GM12878 (cell line): ENCODE results near the gene RPL34. TPM values are rescaled to one million over a fixed set of nuclear protein-coding genes. Genes with fewer than 3 reads are reported as not detected.

Experiments used
- ATAC-seq: fragments of 200-7000 bp; cut with Tn5 transposase; 3 replicates; pipeline ENCODE4 v1.9.1; 2020; ENCODE audit warnings: mild to moderate bottlenecking, moderate library complexity
- BruUV-seq: library from RNA; stranded (reverse); fragments of 400-500 nt; replicated peaks from 2 replicates; lab custom pipeline; 2021; lab: Mats Ljungman, UMichigan
- CTCF ChIA-PET: fragments of 300-600 bp; sonication (Branson Sonifier 250); formaldehyde crosslinking; extraction: SDS; loops from one replicate; lab custom pipeline; 2021; ENCODE audit warnings: inconsistent platforms; lab: Yijun Ruan, JAX
- POLR2A ChIA-PET: fragments of 350-600 bp; formaldehyde crosslinking; extraction: SDS; loops from one replicate; lab custom pipeline; 2021; ENCODE audit warnings: inconsistent platforms; lab: Charles Lee
- RAD21 ChIA-PET: fragments of 300-600 bp; sonication (Branson Sonifier 250); formaldehyde crosslinking; loops from one replicate; lab custom pipeline; 2023; ENCODE audit warnings: antibody characterized with exemption; ENCODE audit not compliant: unreplicated experiment; lab: Charles Lee
- SMC1A ChIA-PET: fragments of 300-600 bp; sonication (Branson Sonifier 250); formaldehyde crosslinking; loops from one replicate; lab custom pipeline; 2023; ENCODE audit not compliant: unreplicated experiment, uncharacterized antibody; lab: Charles Lee
- DNase-seq: peaks from one replicate; pipeline ENCODE4 v3.0.0-alpha.2; 2011; ENCODE audit warnings: low read depth, low spot score
- FAIRE-seq: peaks from 3 replicates; lab custom pipeline; 2011; peaks lifted over from hg19 to GRCh38; lab: Jason Lieb, UNC
- H2AFZ ChIP-seq: 2 replicates; pipeline ENCODE4 v1.6.0; 2011; ENCODE audit warnings: low read depth, low read length, control low read depth; ENCODE audit not compliant: control insufficient read depth
- H3K27ac ChIP-seq: 2 replicates; pipeline ENCODE4 v1.5.1; 2011; ENCODE audit warnings: control low read depth; ENCODE audit not compliant: control insufficient read depth, insufficient read depth
- H3K27me3 ChIP-seq, 2 experiments: replicated peaks in 1 of 2; 2 replicates each; pipeline versions ENCODE4 v1.6.0 to v1.6.1; 2011; ENCODE audit warnings: low read length in 1 of 2; ENCODE audit not compliant: control insufficient read depth in 2 of 2, insufficient read depth in 2 of 2
- H3K36me3 ChIP-seq, 2 experiments: 2 replicates each; pipeline ENCODE4 v1.5.1; 2011; ENCODE audit warnings: low read length in 1 of 2; ENCODE audit not compliant: control insufficient read depth in 2 of 2, insufficient read depth in 2 of 2
- H3K4me1 ChIP-seq: 2 replicates; pipeline ENCODE4 v1.6.1; 2011; ENCODE audit warnings: mild to moderate bottlenecking, low read length, moderate library complexity, mixed read lengths; ENCODE audit not compliant: control insufficient read depth, insufficient read depth
- H3K4me2 ChIP-seq: 2 replicates; pipeline ENCODE4 v1.6.0; 2011; ENCODE audit warnings: control low read depth; ENCODE audit not compliant: control insufficient read depth, insufficient read depth
- H3K4me3 ChIP-seq: fragments of 200-600 bp; sonication (generic); 2 replicates; pipeline ENCODE4 v1.5.1; 2016
- H3K79me2 ChIP-seq: 2 replicates; pipeline ENCODE4 v1.6.0; 2011; ENCODE audit warnings: low read length; ENCODE audit not compliant: control insufficient read depth, insufficient read depth
- H3K9ac ChIP-seq: 2 replicates; pipeline ENCODE4 v1.8.0; 2011; ENCODE audit warnings: low read length, control low read depth, mixed read lengths; ENCODE audit not compliant: control insufficient read depth, insufficient read depth
- H3K9me3 ChIP-seq: replicated peaks from 3 replicates; pipeline ENCODE4 v1.5.1; 2011; ENCODE audit warnings: mild to moderate bottlenecking, low read length; ENCODE audit not compliant: control insufficient read depth, insufficient read depth
- H4K20me1 ChIP-seq: 2 replicates; pipeline ENCODE4 v1.6.0; 2011; ENCODE audit not compliant: control insufficient read depth, insufficient read depth
- CREM ChIP-seq: IDR thresholded peaks from 2 replicates; pipeline ENCODE4 v1.6.1; 2014; ENCODE audit warnings: antibody characterized with exemption, low read depth
- HDAC6 ChIP-seq: fragments of 200-600 bp; sonication (generic); IDR thresholded peaks from one replicate; pipeline ENCODE4 v1.8.0; 2017; ENCODE audit warnings: antibody characterized with exemption; ENCODE audit not compliant: unreplicated experiment
- KDM1A ChIP-seq: fragments of 200-600 bp; sonication (generic); IDR thresholded peaks from 2 replicates; pipeline ENCODE4 v1.6.1; 2016; ENCODE audit warnings: borderline replicate concordance
- TCF3 ChIP-seq: IDR thresholded peaks from 2 replicates; pipeline ENCODE4 v1.6.1; 2012; ENCODE audit warnings: low read depth, mild to moderate bottlenecking, low read length, borderline replicate concordance; ENCODE audit not compliant: insufficient read depth
- WGBS: methylation state at CpG from one replicate; pipeline ENCODE4 v1.1.6; 2016; ENCODE audit warnings: low lambda C conversion rate; ENCODE audit not compliant: insufficient replicate concordance, insufficient coverage; ENCODE audit errors: missing lambda C conversion rate; 5-methylcytosine and 5-hydroxymethylcytosine counted together
- in situ Hi-C: fragments of 300-500 bp; cut with MboI; formaldehyde crosslinking; loops from 9 replicates; pipeline ENCODE4 v1.14.3; 2018; ENCODE audit warnings: mixed read lengths
- intact Hi-C: fragments of 100-400 bp; cut with micrococcal nuclease; formaldehyde crosslinking; loops from one replicate; pipeline ENCODE4 v1.14.2; 2022; ENCODE audit not compliant: unreplicated experiment
- polyA plus RNA-seq, 11 experiments: library from polyadenylated mRNA; depleted of rRNA in 4 of 11; unstranded in 6 of 11; stranded (reverse) in 5 of 11; fragments of >200 nt; fragmentation: Nextera tagmentation in 4 of 11; fragmentation: Illumina TruSeq in 1 of 11; extraction: Ambion mirVana in 4 of 11; extraction: Trizol in 1 of 11; gene quantifications; 1 replicate in 1 of 11; 2 replicates in 10 of 11; pipeline versions ENCODE4 v1.2.1 to v1.2.3, GENCODE V29; 2011 to 2016; ENCODE audit warnings: inconsistent platforms in 2 of 11, missing spikeins in 2 of 11, low read depth in 1 of 11
- total RNA-seq, 4 experiments: library from RNA; depleted of rRNA in 3 of 4; stranded (reverse); fragments of >200 nt in 3 of 4; fragmentation: Illumina TruSeq in 1 of 4; extraction: Trizol in 1 of 4; gene quantifications; 2 replicates each; pipeline versions ENCODE4 v1.2.1 to v1.2.3, GENCODE V29; 2013 to 2021
- TF ChIP-seq, protein P1 (sequence below): fragments of 450-650 bp; IDR thresholded peaks from 2 replicates; pipeline ENCODE4 v1.6.1; 2017; ENCODE audit warnings: mild to moderate bottlenecking, moderate library complexity

RPL34 gene
- total and polyA plus RNA-seq, 10 of the 15 experiments (the other 5 are each of a cell fraction or from before 2014, with no cell fraction given): 1,792 to 6,697 (median 2,464) TPM

DNA sequence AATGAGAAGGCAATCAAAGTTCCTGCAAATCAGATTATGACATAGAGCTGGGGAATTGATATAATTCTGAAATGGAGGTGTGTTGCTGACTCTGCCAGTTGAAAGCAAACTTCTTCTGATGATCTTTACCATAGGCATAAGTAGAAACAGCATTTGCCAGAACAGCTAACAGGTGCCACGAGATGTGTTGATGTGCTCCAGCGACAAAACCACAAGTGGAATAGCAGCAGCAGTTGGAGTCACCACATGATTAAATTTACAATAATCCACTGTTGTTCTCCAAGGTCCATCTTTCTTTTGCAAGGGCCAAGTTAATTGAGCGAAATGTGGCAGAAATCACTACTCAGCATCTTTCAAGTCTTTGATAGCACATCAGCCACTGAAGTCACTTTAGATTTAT is 26.3 kb downstream of the RPL34 start:
- ChIA-PET POLR2A (interaction anchor here (0.9 kb wide), 1 partner anchor 631 kb away, joined by 3 read pairs; no protein-coding TSS in a partner anchor), SMC1A (interaction anchor here (1.0 kb wide), 1 partner anchor 23 kb away, joined by 5 read pairs; no protein-coding TSS in a partner anchor), RAD21 (no interaction called here), CTCF (no interaction called here)
- Histone ChIP-seq H3K4me2 (no peak overlapping the region), H3K9ac (no peak overlapping the region), H3K79me2 (peaks cover 14% of the 10 kb centered on the region), H2AFZ (no peak overlapping the region), H3K36me3 (no peaks in the 10 kb centered on the region; a peak in 1 of 4 replicates), H3K4me3 (no peak overlapping the region), H3K4me1 (no peaks in the 10 kb centered on the region), H3K27me3 (no peaks in the 10 kb centered on the region), H3K27ac (no peak overlapping the region), H3K9me3 (no peaks in the 10 kb centered on the region), H4K20me1 (no peaks in the 10 kb centered on the region)
- BruUV-seq: no TSS peak
- WGBS: 94% methylated on average over 3 of the region's 3 CpGs
- intact Hi-C loops: no loop called here
- ATAC-seq: no peak
- TF ChIP-seq HDAC6: no peak
- TF ChIP-seq TCF3: no peak
- TF ChIP-seq CREM: no peak
- TF ChIP-seq, protein P1, sequence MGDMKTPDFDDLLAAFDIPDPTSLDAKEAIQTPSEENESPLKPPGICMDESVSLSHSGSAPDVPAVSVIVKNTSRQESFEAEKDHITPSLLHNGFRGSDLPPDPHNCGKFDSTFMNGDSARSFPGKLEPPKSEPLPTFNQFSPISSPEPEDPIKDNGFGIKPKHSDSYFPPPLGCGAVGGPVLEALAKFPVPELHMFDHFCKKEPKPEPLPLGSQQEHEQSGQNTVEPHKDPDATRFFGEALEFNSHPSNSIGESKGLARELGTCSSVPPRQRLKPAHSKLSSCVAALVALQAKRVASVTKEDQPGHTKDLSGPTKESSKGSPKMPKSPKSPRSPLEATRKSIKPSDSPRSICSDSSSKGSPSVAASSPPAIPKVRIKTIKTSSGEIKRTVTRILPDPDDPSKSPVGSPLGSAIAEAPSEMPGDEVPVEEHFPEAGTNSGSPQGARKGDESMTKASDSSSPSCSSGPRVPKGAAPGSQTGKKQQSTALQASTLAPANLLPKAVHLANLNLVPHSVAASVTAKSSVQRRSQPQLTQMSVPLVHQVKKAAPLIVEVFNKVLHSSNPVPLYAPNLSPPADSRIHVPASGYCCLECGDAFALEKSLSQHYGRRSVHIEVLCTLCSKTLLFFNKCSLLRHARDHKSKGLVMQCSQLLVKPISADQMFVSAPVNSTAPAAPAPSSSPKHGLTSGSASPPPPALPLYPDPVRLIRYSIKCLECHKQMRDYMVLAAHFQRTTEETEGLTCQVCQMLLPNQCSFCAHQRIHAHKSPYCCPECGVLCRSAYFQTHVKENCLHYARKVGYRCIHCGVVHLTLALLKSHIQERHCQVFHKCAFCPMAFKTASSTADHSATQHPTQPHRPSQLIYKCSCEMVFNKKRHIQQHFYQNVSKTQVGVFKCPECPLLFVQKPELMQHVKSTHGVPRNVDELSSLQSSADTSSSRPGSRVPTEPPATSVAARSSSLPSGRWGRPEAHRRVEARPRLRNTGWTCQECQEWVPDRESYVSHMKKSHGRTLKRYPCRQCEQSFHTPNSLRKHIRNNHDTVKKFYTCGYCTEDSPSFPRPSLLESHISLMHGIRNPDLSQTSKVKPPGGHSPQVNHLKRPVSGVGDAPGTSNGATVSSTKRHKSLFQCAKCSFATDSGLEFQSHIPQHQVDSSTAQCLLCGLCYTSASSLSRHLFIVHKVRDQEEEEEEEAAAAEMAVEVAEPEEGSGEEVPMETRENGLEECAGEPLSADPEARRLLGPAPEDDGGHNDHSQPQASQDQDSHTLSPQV: no peak
- TF ChIP-seq KDM1A: no peak
- in situ Hi-C loops: no loop called here
- FAIRE-seq: no peak
- DNase-seq: no peak
